ENCODE results near the gene DHX16.
"Not testable (repeated sequence)": the region's sequence is repeated elsewhere in the genome, so short reads cannot be mapped to it uniquely, and the experiment has no call there.

DNA sequence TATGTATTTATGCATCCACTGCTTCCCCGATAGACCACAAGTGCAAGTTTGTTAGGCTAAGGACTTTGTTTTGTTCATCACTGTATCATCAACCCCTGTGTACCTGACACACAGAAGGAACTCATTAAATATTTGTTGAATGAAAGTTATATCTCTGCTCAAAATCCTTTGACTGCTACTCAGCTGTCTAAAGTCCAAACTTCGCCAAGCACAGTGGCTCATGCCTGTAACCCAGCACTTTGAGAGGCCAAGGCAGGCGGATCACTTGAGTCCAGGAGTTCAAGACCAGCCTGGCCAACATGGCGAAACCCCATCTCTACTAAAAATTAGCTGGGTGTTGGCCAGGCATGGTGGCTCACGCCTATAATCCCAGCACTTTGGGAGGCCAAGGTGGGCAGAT lies 14.9 kb downstream of the DHX16 start:
- TF ChIP-seq, protein P1, sequence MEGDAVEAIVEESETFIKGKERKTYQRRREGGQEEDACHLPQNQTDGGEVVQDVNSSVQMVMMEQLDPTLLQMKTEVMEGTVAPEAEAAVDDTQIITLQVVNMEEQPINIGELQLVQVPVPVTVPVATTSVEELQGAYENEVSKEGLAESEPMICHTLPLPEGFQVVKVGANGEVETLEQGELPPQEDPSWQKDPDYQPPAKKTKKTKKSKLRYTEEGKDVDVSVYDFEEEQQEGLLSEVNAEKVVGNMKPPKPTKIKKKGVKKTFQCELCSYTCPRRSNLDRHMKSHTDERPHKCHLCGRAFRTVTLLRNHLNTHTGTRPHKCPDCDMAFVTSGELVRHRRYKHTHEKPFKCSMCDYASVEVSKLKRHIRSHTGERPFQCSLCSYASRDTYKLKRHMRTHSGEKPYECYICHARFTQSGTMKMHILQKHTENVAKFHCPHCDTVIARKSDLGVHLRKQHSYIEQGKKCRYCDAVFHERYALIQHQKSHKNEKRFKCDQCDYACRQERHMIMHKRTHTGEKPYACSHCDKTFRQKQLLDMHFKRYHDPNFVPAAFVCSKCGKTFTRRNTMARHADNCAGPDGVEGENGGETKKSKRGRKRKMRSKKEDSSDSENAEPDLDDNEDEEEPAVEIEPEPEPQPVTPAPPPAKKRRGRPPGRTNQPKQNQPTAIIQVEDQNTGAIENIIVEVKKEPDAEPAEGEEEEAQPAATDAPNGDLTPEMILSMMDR (IDR thresholded peaks at IDR 0.05 in 8 of 11, conservative IDR thresholded peaks at IDR 0.05 in 3 of 11): not testable (repeated sequence)
- TF ChIP-seq POLR2A (IDR thresholded peaks at IDR 0.05): not testable (repeated sequence)

Measured in spleen (tissue), 7 donors.